HG03039 (cell line): ENCODE results near the gene ASS1.

Experiments
- ATAC-seq: cut with Tn5 transposase; IDR thresholded peaks from one replicate; pipeline ENCODE4 v1.9.1; 2021; ENCODE audit warnings: mild to moderate bottlenecking, moderate library complexity; ENCODE audit not compliant: unreplicated experiment

Gene ASS1

GRCh38 chr9:130418776-130419175, 26.0 kb upstream of the ASS1 start:
- ATAC-seq, result no peak

- no peak for ATAC-seq
Observed at GRCh38 chr9:130419521-130420035, 25.2 kb upstream of the ASS1 start.

- ATAC-seq, result no peak
Observed at GRCh38 chr9:130421154-130421801, 23.5 kb upstream of the ASS1 start.

GRCh38 chr9:130421802-130422276, 22.9 kb upstream of the ASS1 start:
- no peak for ATAC-seq

- ATAC-seq, result no peak
Observed at GRCh38 chr9:130422546-130422945, 22.2 kb upstream of the ASS1 start.

- no peak for ATAC-seq
Observed at GRCh38 chr9:130423272-130423671, 21.5 kb upstream of the ASS1 start.

- ATAC-seq, result no peak
Observed at GRCh38 chr9:130424595-130425454, 19.9 kb upstream of the ASS1 start.

GRCh38 chr9:130425741-130426466, 18.9 kb upstream of the ASS1 start:
- no peak for ATAC-seq

GRCh38 chr9:130426467-130426773, 18.3 kb upstream of the ASS1 start:
- ATAC-seq, result no peak

GRCh38 chr9:130426883-130427282, 17.9 kb upstream of the ASS1 start:
- no peak for ATAC-seq

- no peak for ATAC-seq
Observed at GRCh38 chr9:130427326-130427725, 17.4 kb upstream of the ASS1 start.

- ATAC-seq, result no peak
Observed at GRCh38 chr9:130428086-130428665, 16.6 kb upstream of the ASS1 start.

- no peak for ATAC-seq
Observed at GRCh38 chr9:130429381-130429780, 15.4 kb upstream of the ASS1 start.

- ATAC-seq, result no peak
Observed at GRCh38 chr9:130429831-130430230, 14.9 kb upstream of the ASS1 start.

GRCh38 chr9:130430232-130430631, 14.5 kb upstream of the ASS1 start:
- no peak for ATAC-seq

- ATAC-seq, result no peak
Observed at GRCh38 chr9:130430734-130431535, 13.8 kb upstream of the ASS1 start.

GRCh38 chr9:130431536-130432303, 13.0 kb upstream of the ASS1 start:
- no peak for ATAC-seq

GRCh38 chr9:130432362-130432761, 12.4 kb upstream of the ASS1 start:
- ATAC-seq, result no peak

- no peak for ATAC-seq
Observed at GRCh38 chr9:130432796-130433167, 12.0 kb upstream of the ASS1 start.
